Heart right ventricle (tissue), 16 donors: ENCODE results near the gene ALDH16A1. TPM values are rescaled to one million over a fixed set of nuclear protein-coding genes. Genes with fewer than 3 reads are reported as not detected.

Source experiments
- ATAC-seq, 8 donors: fragments of 200-7000 bp; cut with Tn5 transposase; one replicate each; pipeline ENCODE4 v1.9.1; 2020; ENCODE audit warnings: mild to moderate bottlenecking in 8 of 8, moderate library complexity in 8 of 8, moderate number of reproducible peaks in 1 of 8
- DNase-seq, 2 donors: peaks; one replicate each; pipeline ENCODE4 v3.0.0-alpha.2; 2020
- H3K27ac ChIP-seq, 10 donors: fragments of 200-600 bp; sonication (generic) in 2 of 10; one replicate each; pipeline versions ENCODE4 v1.5.0 to v1.8.0; 2020 to 2022; ENCODE audit warnings: mild to moderate bottlenecking in 3 of 10
- H3K27me3 ChIP-seq, 7 donors: fragments of 200-600 bp; one replicate each; pipeline ENCODE4 v1.8.0; 2021 to 2022; ENCODE audit warnings: mild to moderate bottlenecking in 2 of 7
- H3K36me3 ChIP-seq, 9 donors: fragments of 200-600 bp; sonication (generic) in 1 of 9; one replicate each; pipeline versions ENCODE4 v1.5.0 to v1.8.0; 2020 to 2022; ENCODE audit warnings: mild to moderate bottlenecking in 2 of 9
- H3K4me1 ChIP-seq, 9 donors: fragments of 200-600 bp; sonication (generic) in 1 of 9; one replicate each; pipeline versions ENCODE4 v1.5.0 to v1.8.0; 2020 to 2022; ENCODE audit warnings: mild to moderate bottlenecking in 4 of 9
- H3K4me3 ChIP-seq, 10 donors: fragments of 200-600 bp; sonication (generic) in 2 of 10; one replicate each; pipeline versions ENCODE4 v1.5.0 to v1.8.0; 2020 to 2022; ENCODE audit warnings: mild to moderate bottlenecking in 7 of 10, moderate library complexity in 2 of 10
- H3K9me3 ChIP-seq, 11 donors: fragments of 200-600 bp in 10 of 11; sonication (generic) in 2 of 11; one replicate each; pipeline versions ENCODE4 v1.5.0 to v1.8.0; 2013 to 2022; ENCODE audit warnings: mild to moderate bottlenecking in 2 of 11, control low read depth in 1 of 11, moderate library complexity in 1 of 11
- WGBS, 2 donors: extraction: QIAGEN DNeasy Blood & Tissue Kit; methylation state at CpG; one replicate each; pipeline ENCODE4 v1.1.7; 2013; ENCODE audit warnings: inconsistent platforms in 1 of 2; 5-methylcytosine and 5-hydroxymethylcytosine counted together
- intact Hi-C, 10 donors: fragments of 100-400 bp; cut with DNase I; formaldehyde crosslinking; loops; one replicate each; pipeline versions ENCODE4 v1.11.1 to v1.14.2; 2022
- polyA plus RNA-seq, 2 donors: library from polyadenylated mRNA; stranded (reverse); fragments of 200-250 nt; gene quantifications; one replicate each; pipeline ENCODE4 v1.2.3, GENCODE V29; 2013
- total RNA-seq, 10 donors: library from RNA; stranded (reverse); fragmentation: NEBNext Ultra II Directional in 3 of 10; extraction: Animal tissue kit (Norgen Biotek cat#: 25700) in 3 of 10; gene quantifications; one replicate each; pipeline versions ENCODE4 v1.2.1 to v1.2.4, GENCODE V29; 2021 to 2023
- TF ChIP-seq, protein P1 (sequence below), 9 donors: fragments of 200-600 bp; sonication (generic) in 2 of 9; IDR thresholded peaks; one replicate each; pipeline versions ENCODE4 v1.5.0 to v1.8.0; 2021 to 2022; ENCODE audit warnings: antibody characterized with exemption in 9 of 9, mild to moderate bottlenecking in 5 of 9, moderate library complexity in 1 of 9
- donor health status: Arrhythmogenic right ventricular cardiomyopathy.
- donor health status: ischemic (EF 13 %, LVEDD 7.1; RV severe dilation, severe dysfunction).
- donor health status: healthy with polysubstance abuse.
- donor health status: DM: no; HTN: yes; CAD: no.
- donor health status: DM: no; HTN: no; CAD: no.
- donor health status: ischemic (EF 25% LVEDD 6.9; RV normal size, moderate dysfunction).
- donor health status: ischemic (EF 25% LVEDD 5.7; RV mildly dilated, moderate dysfunction).
- donor health status: healthy.
- donor health status: DM: yes; HTN: yes; CAD: no.
- donor health status: Ischemic cardiomyopathy.
- donor health status: ischemic (EF 35%, LVEDD 5.7; RV mildly dilated, moderate dysfunction).
- donor health status: nonischemic (EF 11% LVEDD 7.7; RV severe dilation, severe dysfunction).
- donor health status: DM: yes; HTN: yes; CAD: no.
- donor health status: PGD.
- donor health status: ischemic (EF 29% LVEDD 5.4; RV normal size, mild dysfunction).
- donor health status: nonischemic (EF 23%, LVEDD 6.1; RV moderate dilation, normal function).

ALDH16A1 gene
- total and polyA plus RNA-seq, 12 donors: 4.4 to 19.9 (median 8.7) TPM

DNA sequence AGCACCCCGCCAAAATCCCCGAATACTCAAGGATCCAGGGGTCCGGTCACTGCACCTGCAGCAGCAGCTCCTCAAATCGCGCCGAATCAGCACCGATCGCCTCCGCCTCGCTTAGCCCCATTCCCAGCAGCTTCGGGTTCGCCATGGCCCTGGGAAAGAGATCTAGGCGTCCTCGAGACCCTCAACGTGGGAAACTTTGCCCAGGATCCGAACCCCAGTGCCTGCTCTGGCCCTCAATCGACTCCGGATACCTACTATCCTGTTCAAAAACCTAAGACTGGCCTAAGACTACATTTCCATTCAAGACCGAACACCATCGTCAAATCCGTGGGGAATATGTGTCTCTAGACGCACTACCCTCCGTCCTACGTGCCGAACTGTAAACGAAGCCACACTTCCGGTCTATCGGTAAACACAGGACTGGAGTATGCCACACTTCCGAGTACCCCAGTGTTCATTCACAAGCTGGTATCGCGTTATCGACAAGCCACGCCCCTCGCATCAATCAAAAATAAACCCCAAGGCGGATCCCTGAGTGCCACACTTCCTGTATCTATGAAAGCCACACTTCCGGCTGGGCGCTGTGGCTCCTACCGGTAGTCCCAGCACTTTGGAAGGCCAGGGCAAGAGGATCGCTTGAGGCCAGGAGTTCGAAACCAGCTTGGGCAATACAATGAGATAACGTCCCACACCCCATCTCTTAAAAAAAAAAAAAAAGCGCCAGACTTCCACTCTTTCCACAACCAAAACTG is 1.4 kb upstream of the ALDH16A1 start, which contains the start of gene PIH1D1:
Gene PIH1D1 (minus strand): TSS at position 385 of the 752 bp plus-strand sequence. CDS start 240 bp downstream, at position 145.
- H3K9me3 ChIP-seq: no peaks in the 10 kb centered on the region
- ATAC-seq (peak; percentile 55 to 86 (median 84)), DNase-seq (peak; percentile 91 to 99)
- peaks cover 0 to 53% (median 21%) of the 10 kb centered on the region in 9 donors for H3K4me1 ChIP-seq
- peak within 1 kb of the TSS; percentile 85 to 96 (median 92) for H3K27ac ChIP-seq
- H3K36me3 ChIP-seq: peaks cover 0 to 36% (median 0%) of the 10 kb centered on the region in 9 donors
- intact Hi-C loops: loop anchor here in 1 of 10 donors (5.0 kb wide), 1 partner anchor 226 kb away; the partner anchor contains the start of gene PRMT1
- H3K27me3 ChIP-seq: no peaks in the 10 kb centered on the region
- peak within 1 kb of the TSS; percentile 40 to 91 (median 64) for H3K4me3 ChIP-seq
- 1 to 5% methylated on average over 42 of the region's 42 CpGs for WGBS, 2 donors
- TF ChIP-seq, protein P1, sequence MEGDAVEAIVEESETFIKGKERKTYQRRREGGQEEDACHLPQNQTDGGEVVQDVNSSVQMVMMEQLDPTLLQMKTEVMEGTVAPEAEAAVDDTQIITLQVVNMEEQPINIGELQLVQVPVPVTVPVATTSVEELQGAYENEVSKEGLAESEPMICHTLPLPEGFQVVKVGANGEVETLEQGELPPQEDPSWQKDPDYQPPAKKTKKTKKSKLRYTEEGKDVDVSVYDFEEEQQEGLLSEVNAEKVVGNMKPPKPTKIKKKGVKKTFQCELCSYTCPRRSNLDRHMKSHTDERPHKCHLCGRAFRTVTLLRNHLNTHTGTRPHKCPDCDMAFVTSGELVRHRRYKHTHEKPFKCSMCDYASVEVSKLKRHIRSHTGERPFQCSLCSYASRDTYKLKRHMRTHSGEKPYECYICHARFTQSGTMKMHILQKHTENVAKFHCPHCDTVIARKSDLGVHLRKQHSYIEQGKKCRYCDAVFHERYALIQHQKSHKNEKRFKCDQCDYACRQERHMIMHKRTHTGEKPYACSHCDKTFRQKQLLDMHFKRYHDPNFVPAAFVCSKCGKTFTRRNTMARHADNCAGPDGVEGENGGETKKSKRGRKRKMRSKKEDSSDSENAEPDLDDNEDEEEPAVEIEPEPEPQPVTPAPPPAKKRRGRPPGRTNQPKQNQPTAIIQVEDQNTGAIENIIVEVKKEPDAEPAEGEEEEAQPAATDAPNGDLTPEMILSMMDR (IDR thresholded peaks at IDR 0.05): peak in 3 of 9 donors; percentile 10 to 33 (median 10)

DNA sequence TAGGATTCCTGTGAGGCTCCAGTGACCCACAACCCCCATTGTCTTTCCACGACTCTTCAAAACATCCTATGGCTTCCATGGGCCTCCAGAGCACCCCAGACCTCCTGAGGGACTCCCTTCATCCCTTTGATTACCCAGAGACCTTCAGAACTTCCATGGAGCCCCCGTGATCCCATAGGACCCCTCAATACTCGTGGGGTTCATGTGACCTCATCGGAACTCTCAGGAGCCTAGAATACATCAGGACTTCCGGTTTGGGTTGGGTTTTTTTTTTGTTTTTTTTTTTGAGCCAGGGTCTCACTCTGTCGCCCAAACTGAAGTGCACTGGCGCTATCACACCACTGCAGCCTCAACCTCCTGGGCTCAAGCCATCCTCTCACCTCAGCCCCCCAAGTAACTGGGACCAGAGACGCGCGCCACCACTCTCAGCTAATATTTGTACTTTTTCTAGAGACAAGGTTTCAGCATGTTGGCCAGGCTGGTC is 774 bp downstream of the ALDH16A1 start:
- Histone ChIP-seq H3K27me3 (no peaks in the 10 kb centered on the region), H3K36me3 (peaks cover 0 to 18% (median 0%) of the 10 kb centered on the region in 9 donors), H3K4me3 (peak overlapping the region; percentile 30 to 91 (median 63)), H3K9me3 (no peaks in the 10 kb centered on the region), H3K4me1 (peaks cover 0 to 65% (median 36%) of the 10 kb centered on the region in 9 donors), H3K27ac (peak overlapping the region; percentile 85 to 96 (median 92))
- intact Hi-C loops: loop anchor here in 1 of 10 donors (5.0 kb wide), 1 partner anchor 224 kb away; the partner anchor contains the start of gene PRMT1
- WGBS, 2 donors: 37 to 40% methylated on average over 10 of the region's 10 CpGs
- no peak for ATAC-seq
- DNase-seq: no peak
- TF ChIP-seq, protein P1 (IDR thresholded peaks at IDR 0.05): no peak

DNA sequence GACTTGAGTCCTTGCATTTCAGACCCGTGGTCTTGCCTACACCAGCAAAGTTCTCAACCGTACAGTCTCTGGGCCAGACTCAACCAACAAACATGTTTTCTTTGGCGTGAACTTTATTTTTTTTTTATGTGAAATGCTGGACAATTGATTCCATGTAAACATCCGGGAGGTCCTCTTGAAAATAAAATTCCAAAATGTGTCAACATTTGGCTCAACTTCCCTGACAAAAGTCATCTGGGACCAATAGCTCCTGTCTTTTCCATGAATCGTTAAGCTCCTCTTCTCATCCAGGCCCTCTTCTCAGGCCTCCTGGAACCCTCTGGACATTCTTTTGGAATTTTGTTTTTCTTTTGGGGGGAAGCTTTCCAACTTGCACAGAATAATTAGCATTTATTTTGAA is 2.7 kb downstream of the ALDH16A1 start:
- intact Hi-C loops: no loop called here
- ATAC-seq (no peak), DNase-seq (no peak)
- TF ChIP-seq, protein P1 (IDR thresholded peaks at IDR 0.05): no peak
- Histone ChIP-seq H3K27ac (peak overlapping the region in 8 of 10 donors; percentile 16 to 74 (median 64)), H3K27me3 (no peaks in the 10 kb centered on the region), H3K4me1 (peaks cover 0 to 59% (median 35%) of the 10 kb centered on the region in 9 donors), H3K9me3 (no peaks in the 10 kb centered on the region), H3K36me3 (peaks cover 0 to 30% (median 0%) of the 10 kb centered on the region in 9 donors), H3K4me3 (no peak overlapping the region)
- 59 to 70% methylated on average over 5 of the region's 5 CpGs for WGBS, 2 donors

DNA sequence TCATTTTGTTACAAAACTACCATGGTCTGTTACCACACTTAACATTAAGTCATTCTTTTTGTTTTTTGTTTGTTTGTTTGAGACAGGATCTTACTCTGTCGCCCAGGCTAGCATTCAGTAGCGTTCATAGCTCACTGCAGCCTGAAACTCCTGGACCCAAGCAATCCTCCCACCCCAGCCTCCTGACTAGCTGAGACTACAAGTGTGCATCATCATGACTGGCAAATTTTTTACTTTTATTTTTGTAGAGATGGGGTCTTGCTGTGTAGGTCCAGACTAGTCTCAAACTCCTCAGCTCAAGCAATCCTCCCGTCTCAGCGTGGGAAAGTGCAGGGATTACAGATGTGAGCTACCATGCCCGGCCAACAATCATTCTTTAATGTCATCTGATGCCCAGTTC is 3.3 kb downstream of the ALDH16A1 start:
- intact Hi-C loops: no loop called here
- TF ChIP-seq, protein P1 (IDR thresholded peaks at IDR 0.05): no peak

More for the DNA sequence above, 3.3 kb downstream of the ALDH16A1 start:
- Histone ChIP-seq H3K4me1 (peaks cover 0 to 53% (median 33%) of the 10 kb centered on the region in 9 donors), H3K9me3 (no peaks in the 10 kb centered on the region), H3K27ac (peak overlapping the region in 9 of 10 donors; percentile 21 to 74 (median 59)), H3K36me3 (peaks cover 0 to 30% (median 0%) of the 10 kb centered on the region in 9 donors), H3K4me3 (no peak overlapping the region), H3K27me3 (no peaks in the 10 kb centered on the region)
- 70 to 79% methylated on average over 5 of the region's 5 CpGs for WGBS, 2 donors
- DNase-seq (no peak), ATAC-seq (no peak)
